Endothelial cell of umbilical vein (primary cell): ENCODE results near the gene GAL3ST2. TPM values are rescaled to one million over a fixed set of nuclear protein-coding genes. Genes with fewer than 3 reads are reported as not detected.

Experiments used
- BruUV-seq: library from RNA; stranded (reverse); fragments of 400-500 nt; replicated peaks from 2 replicates; lab custom pipeline; 2021; lab: Mats Ljungman, UMichigan
- CTCF ChIA-PET: fragments of 300-600, 350-600 bp; sonication (Branson Sonifier 250); formaldehyde crosslinking; loops from one replicate; lab custom pipeline; 2021; ENCODE audit warnings: antibody characterized with exemption, inconsistent platforms; lab: Charles Lee
- POLR2A ChIA-PET: fragments of 300-600, 350-600 bp; sonication (Branson Sonifier 250); formaldehyde crosslinking; loops from one replicate; lab custom pipeline; 2021; ENCODE audit warnings: antibody characterized with exemption, inconsistent platforms; lab: Charles Lee
- DNase-seq: peaks from one replicate; pipeline ENCODE4 v3.0.0-alpha.2; 2011; ENCODE audit warnings: low read depth, low spot score
- FAIRE-seq: peaks from 2 replicates; lab custom pipeline; 2011; peaks lifted over from hg19 to GRCh38; lab: Jason Lieb, UNC
- H2AFZ ChIP-seq: 2 replicates; pipeline ENCODE4 v1.6.0; 2012; ENCODE audit warnings: low read depth, low read length, control low read depth, inconsistent platforms
- H3K27ac ChIP-seq: 2 replicates; pipeline ENCODE4 v1.5.1; 2011; ENCODE audit warnings: low read depth, mild to moderate bottlenecking, control low read depth, low read length, moderate library complexity; ENCODE audit not compliant: insufficient read depth
- H3K27me3 ChIP-seq, 2 experiments: 2 replicates each; pipeline versions ENCODE4 v1.6.0 to v1.6.1; 2011; ENCODE audit warnings: low read length in 2 of 2, mixed read lengths in 1 of 2; ENCODE audit not compliant: control insufficient read depth in 2 of 2, insufficient read depth in 2 of 2
- H3K36me3 ChIP-seq, 2 experiments: 2 replicates in 1 of 2; 3 replicates in 1 of 2; pipeline ENCODE4 v1.5.1; 2011; ENCODE audit warnings: low read length in 2 of 2, mild to moderate bottlenecking in 1 of 2, moderate library complexity in 1 of 2; ENCODE audit not compliant: control insufficient read depth in 2 of 2, insufficient read depth in 2 of 2; ENCODE audit errors: extremely low read depth in 1 of 2
- H3K4me1 ChIP-seq: 3 replicates; pipeline ENCODE4 v1.5.1; 2011; ENCODE audit warnings: mild to moderate bottlenecking, low read length; ENCODE audit not compliant: control insufficient read depth, insufficient read depth; ENCODE audit errors: extremely low read depth
- H3K4me2 ChIP-seq: 2 replicates; pipeline ENCODE4 v1.6.1; 2011; ENCODE audit warnings: low read length, control low read depth, mixed read lengths; ENCODE audit not compliant: insufficient read depth
- H3K4me3 ChIP-seq, 3 experiments: fragments of 200-600 bp in 1 of 3; sonication (generic), shearing (Covaris generic) in 1 of 3; replicated peaks in 1 of 3; 2 replicates each; pipeline ENCODE4 v1.5.1; 2011 to 2016; ENCODE audit warnings: control low read depth in 3 of 3, low read length in 3 of 3, mild to moderate bottlenecking in 2 of 3, inconsistent platforms in 1 of 3, low read depth in 1 of 3, moderate library complexity in 1 of 3; ENCODE audit not compliant: insufficient read depth in 1 of 3
- H3K79me2 ChIP-seq: 2 replicates; pipeline ENCODE4 v1.6.0; 2012; ENCODE audit warnings: low read length, inconsistent platforms; ENCODE audit not compliant: control insufficient read depth, insufficient read depth
- H3K9ac ChIP-seq: replicated peaks from 2 replicates; pipeline ENCODE3; 2011; ENCODE audit warnings: low read length, control low read depth; ENCODE audit not compliant: insufficient read depth; ENCODE audit errors: extremely low read depth
- H3K9me1 ChIP-seq: replicated peaks from 3 replicates; pipeline ENCODE4 v1.6.0; 2011; ENCODE audit warnings: mild to moderate bottlenecking, low read length; ENCODE audit not compliant: control insufficient read depth, insufficient read depth; ENCODE audit errors: extremely low read depth
- H3K9me3 ChIP-seq: replicated peaks from 2 replicates; pipeline ENCODE4 v1.5.1; 2012; ENCODE audit warnings: low read length, inconsistent platforms; ENCODE audit not compliant: control insufficient read depth, insufficient read depth
- H4K20me1 ChIP-seq: replicated peaks from 2 replicates; pipeline ENCODE3; 2011; ENCODE audit warnings: mild to moderate bottlenecking, low read length; ENCODE audit not compliant: control insufficient read depth, insufficient read depth; ENCODE audit errors: extremely low read depth
- EZH2 ChIP-seq: IDR thresholded peaks from 2 replicates; pipeline ENCODE4 v1.6.1; 2012; ENCODE audit warnings: borderline replicate concordance, low read depth, mild to moderate bottlenecking, moderate library complexity, low read length, inconsistent platforms; ENCODE audit not compliant: severe bottlenecking
- FOS ChIP-seq: IDR thresholded peaks from 2 replicates; pipeline ENCODE4 v1.6.1; 2011; ENCODE audit warnings: mild to moderate bottlenecking, low read length, moderate library complexity, borderline replicate concordance; ENCODE audit not compliant: insufficient read depth
- GATA2 ChIP-seq: IDR thresholded peaks from 2 replicates; pipeline ENCODE4 v1.7.0; 2011; ENCODE audit warnings: low read depth, mild to moderate bottlenecking, moderate library complexity, mixed read lengths, low read length; ENCODE audit not compliant: insufficient read length, insufficient read depth
- JUN ChIP-seq: IDR thresholded peaks from 2 replicates; pipeline ENCODE4 v1.6.1; 2011; ENCODE audit warnings: borderline replicate concordance, low read depth; ENCODE audit not compliant: insufficient read length, insufficient read depth
- MYC ChIP-seq: IDR thresholded peaks from one replicate; pipeline ENCODE4 v1.6.1; 2011; ENCODE audit warnings: mild to moderate bottlenecking, low read depth, low read length
- POLR2A ChIP-seq: IDR thresholded peaks from 2 replicates; pipeline ENCODE4 v1.6.1; 2012; ENCODE audit warnings: low read depth, mild to moderate bottlenecking, control low read depth, low read length
- POLR2AphosphoS5 ChIP-seq: IDR thresholded peaks from 2 replicates; pipeline ENCODE4 v1.6.1; 2012; ENCODE audit warnings: low read depth, mild to moderate bottlenecking, control low read depth, low read length, moderate library complexity; ENCODE audit not compliant: insufficient read depth
- dilution Hi-C: fragments of 300-500 bp; cut with MboI; formaldehyde crosslinking; loops from one replicate; pipeline ENCODE4 v1.15.0; 2019; ENCODE audit warnings: low sequenced_read_pairs; ENCODE audit not compliant: extremely low pct_ligation_motif_present
- intact Hi-C: fragments of 100-400 bp; cut with micrococcal nuclease; formaldehyde crosslinking; loops from one replicate; pipeline ENCODE4 v1.10.0; 2022
- polyA plus RNA-seq, 4 experiments: library from polyadenylated mRNA; depleted of rRNA in 3 of 4; stranded (reverse) in 3 of 4; unstranded in 1 of 4; fragments of >200 nt; gene quantifications; 2 replicates each; pipeline versions ENCODE4 v1.2.1 to v1.2.3, GENCODE V29; 2011 to 2012; ENCODE audit warnings: missing spikeins in 1 of 4
- total RNA-seq: library from RNA; stranded (reverse); gene quantifications from 2 replicates; pipeline ENCODE4 v1.2.3, GENCODE V29; 2021
- TF ChIP-seq, protein P1 (sequence below): IDR thresholded peaks from 2 replicates; pipeline ENCODE4 v1.6.1; 2011; ENCODE audit not compliant: insufficient read depth, insufficient read length
- TF ChIP-seq, protein P2 (sequence below), 2 donors: IDR thresholded peaks; 1 replicate in 1 of 2; 2 replicates in 1 of 2; pipeline ENCODE4 v1.5.1; 2011; ENCODE audit warnings: low read length in 2 of 2, mild to moderate bottlenecking in 2 of 2, moderate library complexity in 2 of 2, control low read depth in 1 of 2, inconsistent platforms in 1 of 2, low read depth in 1 of 2; ENCODE audit not compliant: insufficient read depth in 1 of 2; ENCODE audit errors: extremely low read depth in 1 of 2

Gene GAL3ST2
- total and polyA plus RNA-seq, 2 donors (not counting 3 experiments of a cell fraction or from before 2014, with no cell fraction given): not detected

DNA sequence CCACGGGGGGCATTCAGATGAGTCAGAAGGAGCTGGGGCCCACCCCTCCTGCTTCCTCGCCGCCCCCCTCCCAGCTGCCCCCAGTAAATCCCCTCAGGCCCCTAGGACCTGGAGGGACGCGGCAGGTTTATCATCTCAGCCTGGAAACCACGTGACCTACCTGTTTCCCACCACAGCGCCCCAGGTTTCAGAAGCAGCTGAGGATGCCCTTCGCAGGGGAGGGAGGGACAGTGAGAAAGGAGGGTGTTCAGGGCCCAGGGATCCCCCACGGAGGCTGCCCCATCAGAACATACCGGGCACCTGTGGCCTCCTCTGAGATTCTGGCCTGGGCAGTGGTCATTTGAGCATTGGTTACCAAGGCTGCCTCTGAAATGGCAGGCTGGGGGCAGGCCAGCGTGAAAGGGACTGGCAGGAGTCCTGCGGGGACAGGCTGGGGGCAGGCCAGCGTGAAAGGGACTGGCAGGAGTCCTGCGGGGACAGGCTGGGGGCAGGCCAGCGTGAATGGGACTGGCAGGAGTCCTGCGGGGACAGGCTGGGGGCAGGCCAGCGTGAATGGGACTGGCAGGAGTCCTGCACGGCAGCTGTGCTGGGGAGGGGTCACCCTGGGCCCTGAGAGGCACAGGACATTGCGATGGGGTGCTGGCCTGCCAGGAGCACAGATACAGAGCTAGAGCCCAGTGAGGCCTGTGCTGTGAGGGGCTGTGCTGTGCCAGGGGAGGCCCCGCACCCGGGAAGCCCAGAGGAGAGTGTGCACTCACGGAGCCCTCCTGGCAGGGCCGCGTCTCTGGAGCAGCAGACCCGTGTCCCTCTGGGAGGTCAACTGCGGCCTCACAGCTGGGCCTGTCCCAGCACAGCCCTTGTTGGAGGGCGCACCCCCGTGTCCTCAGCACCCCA, 33.9 kb downstream of the GAL3ST2 start:
- Histone ChIP-seq H3K9ac (no peak overlapping the region), H3K9me1 (no peaks in the 10 kb centered on the region), H3K79me2 (no peaks in the 10 kb centered on the region), H3K4me1 (no peaks in the 10 kb centered on the region), H3K4me2 (no peak overlapping the region), H3K27ac (no peak overlapping the region), H3K4me3 (no peak overlapping the region), H3K36me3 (no peaks in the 10 kb centered on the region), H3K27me3 (no peaks in the 10 kb centered on the region), H3K9me3 (no peaks in the 10 kb centered on the region), H4K20me1 (no peaks in the 10 kb centered on the region), H2AFZ (no peak overlapping the region)
- CTCF ChIA-PET: no interaction called here
- POLR2A ChIA-PET: no interaction called here
- TF ChIP-seq POLR2AphosphoS5 (no peak), JUN (no peak), FOS (no peak), EZH2 (no peak)
- dilution Hi-C loops: no loop called here
- DNase-seq (no peak), FAIRE-seq (no peak)
- no TSS peak for BruUV-seq
- intact Hi-C loops: no loop called here

DNA sequence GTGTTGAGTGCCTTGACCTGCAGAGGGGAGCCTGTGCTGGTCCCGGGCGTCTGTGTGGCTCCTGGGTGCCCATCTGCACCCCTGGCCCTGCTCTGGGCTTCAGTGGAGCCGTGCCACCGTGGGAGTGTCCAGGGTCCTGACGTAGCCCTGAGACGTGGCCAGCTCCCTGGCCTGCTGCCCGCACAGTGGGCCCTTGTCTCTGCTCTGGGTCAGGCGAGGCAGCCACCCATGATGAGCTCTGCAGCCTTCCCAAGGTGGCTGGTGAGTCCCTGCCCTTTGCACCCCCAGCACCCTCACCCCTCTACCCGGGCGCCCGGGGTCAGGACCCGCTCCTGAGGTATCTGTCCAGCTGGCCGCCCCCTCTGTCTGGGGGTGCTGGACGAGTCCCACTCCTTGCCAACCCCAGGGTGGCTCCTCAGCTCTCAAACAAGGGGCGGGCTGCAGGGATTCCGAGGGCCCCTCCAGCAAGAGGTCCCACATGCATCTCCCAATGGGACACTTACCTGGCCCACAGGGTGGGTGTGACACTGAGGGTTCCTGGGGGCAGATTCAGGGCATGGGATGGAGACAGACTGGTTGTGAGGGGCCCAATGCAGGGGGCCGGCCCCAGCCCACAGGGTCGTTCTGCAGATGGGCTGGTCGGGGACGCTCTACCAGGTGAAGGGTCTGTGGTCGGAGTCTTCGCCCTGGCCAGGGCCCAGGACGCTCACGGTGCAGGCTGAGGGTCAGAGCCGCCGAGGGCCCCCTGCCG, 34.8 kb downstream of the GAL3ST2 start:
- no peaks in the 10 kb centered on the region for H3K36me3 ChIP-seq
- H3K27ac ChIP-seq: no peak overlapping the region
- dilution Hi-C loops: no loop called here
- no peak overlapping the region for H3K4me3 ChIP-seq
- DNase-seq (no peak), FAIRE-seq (no peak)
- no peak overlapping the region for H3K4me2 ChIP-seq
- TF ChIP-seq EZH2 (no peak), GATA2 (no peak), POLR2AphosphoS5 (no peak), FOS (no peak), POLR2A (no peak), MYC (no peak), JUN (no peak)
- TF ChIP-seq, protein P1, sequence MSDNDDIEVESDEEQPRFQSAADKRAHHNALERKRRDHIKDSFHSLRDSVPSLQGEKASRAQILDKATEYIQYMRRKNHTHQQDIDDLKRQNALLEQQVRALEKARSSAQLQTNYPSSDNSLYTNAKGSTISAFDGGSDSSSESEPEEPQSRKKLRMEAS: no peak
- TF ChIP-seq, protein P2, sequence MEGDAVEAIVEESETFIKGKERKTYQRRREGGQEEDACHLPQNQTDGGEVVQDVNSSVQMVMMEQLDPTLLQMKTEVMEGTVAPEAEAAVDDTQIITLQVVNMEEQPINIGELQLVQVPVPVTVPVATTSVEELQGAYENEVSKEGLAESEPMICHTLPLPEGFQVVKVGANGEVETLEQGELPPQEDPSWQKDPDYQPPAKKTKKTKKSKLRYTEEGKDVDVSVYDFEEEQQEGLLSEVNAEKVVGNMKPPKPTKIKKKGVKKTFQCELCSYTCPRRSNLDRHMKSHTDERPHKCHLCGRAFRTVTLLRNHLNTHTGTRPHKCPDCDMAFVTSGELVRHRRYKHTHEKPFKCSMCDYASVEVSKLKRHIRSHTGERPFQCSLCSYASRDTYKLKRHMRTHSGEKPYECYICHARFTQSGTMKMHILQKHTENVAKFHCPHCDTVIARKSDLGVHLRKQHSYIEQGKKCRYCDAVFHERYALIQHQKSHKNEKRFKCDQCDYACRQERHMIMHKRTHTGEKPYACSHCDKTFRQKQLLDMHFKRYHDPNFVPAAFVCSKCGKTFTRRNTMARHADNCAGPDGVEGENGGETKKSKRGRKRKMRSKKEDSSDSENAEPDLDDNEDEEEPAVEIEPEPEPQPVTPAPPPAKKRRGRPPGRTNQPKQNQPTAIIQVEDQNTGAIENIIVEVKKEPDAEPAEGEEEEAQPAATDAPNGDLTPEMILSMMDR (IDR thresholded peaks at IDR 0.05; ENCODE audit: extremely low read depth in 1 of 2, insufficient read depth in 1 of 2, low read depth in 1 of 2, low read length in 2 of 2): no peak
- H3K9ac ChIP-seq: no peak overlapping the region
- no peaks in the 10 kb centered on the region for H4K20me1 ChIP-seq
- H3K9me3 ChIP-seq: no peaks in the 10 kb centered on the region
- ChIA-PET POLR2A (no interaction called here), CTCF (no interaction called here)
- no peaks in the 10 kb centered on the region for H3K9me1 ChIP-seq
- no peak overlapping the region for H2AFZ ChIP-seq
- intact Hi-C loops: no loop called here
- no peaks in the 10 kb centered on the region for H3K4me1 ChIP-seq
- no peaks in the 10 kb centered on the region for H3K27me3 ChIP-seq
- no peaks in the 10 kb centered on the region for H3K79me2 ChIP-seq
- no TSS peak for BruUV-seq
